Endodermal cell (in vitro differentiated cells): ENCODE data around the gene VPS50. TPM values are rescaled to one million over a fixed set of nuclear protein-coding genes. Genes with fewer than 3 reads are reported as not detected.
"Not testable (repeated sequence)": the region's sequence is repeated elsewhere in the genome, so short reads cannot be mapped to it uniquely, and the experiment has no call there.

Source experiments
- DNase-seq: peaks from one replicate; pipeline ENCODE4 v3.0.0-alpha.2; 2017
- H3K27ac ChIP-seq: 2 replicates; pipeline ENCODE4 v1.5.1; 2013; ENCODE audit warnings: mild to moderate bottlenecking, low read depth, low read length, moderate library complexity
- H3K27me3 ChIP-seq: 2 replicates; pipeline ENCODE4 v1.6.1; 2013; ENCODE audit warnings: mild to moderate bottlenecking, low read length, moderate library complexity; ENCODE audit not compliant: insufficient read depth, control insufficient read depth, poor library complexity, severe bottlenecking
- H3K36me3 ChIP-seq: 2 replicates; pipeline ENCODE4 v1.7.0; 2013; ENCODE audit warnings: mild to moderate bottlenecking, low read length, moderate library complexity; ENCODE audit not compliant: control insufficient read depth, insufficient read depth
- H3K4me1 ChIP-seq: one replicate; pipeline ENCODE4 v1.7.0; 2013; ENCODE audit warnings: low read length; ENCODE audit not compliant: control insufficient read depth, insufficient read depth
- H3K4me3 ChIP-seq: 2 replicates; pipeline ENCODE4 v1.5.1; 2013; ENCODE audit warnings: mild to moderate bottlenecking, low read length, moderate library complexity
- H3K9ac ChIP-seq: 2 replicates; pipeline ENCODE4 v1.6.1; 2013; ENCODE audit warnings: mild to moderate bottlenecking, low read length, moderate library complexity; ENCODE audit not compliant: poor library complexity, severe bottlenecking; ENCODE audit errors: extremely low read depth
- H3K9me3 ChIP-seq: 2 replicates; pipeline ENCODE4 v1.6.1; 2013; ENCODE audit warnings: mild to moderate bottlenecking, low read length, moderate library complexity; ENCODE audit not compliant: control insufficient read depth
- H3K27ac Mint-ChIP-seq: 2 replicates; pipeline ENCODE4 v1.8.0; 2020; ENCODE audit warnings: mixed read lengths
- H3K27me3 Mint-ChIP-seq: 2 replicates; pipeline ENCODE4 v1.8.0; 2021; ENCODE audit warnings: mild to moderate bottlenecking, mixed read lengths; ENCODE audit not compliant: insufficient read depth
- H3K36me3 Mint-ChIP-seq: 2 replicates; pipeline ENCODE4 v1.8.0; 2020; ENCODE audit warnings: low read depth, mixed read lengths
- H3K4me1 Mint-ChIP-seq: 2 replicates; pipeline ENCODE4 v1.8.0; 2020; ENCODE audit warnings: mixed read lengths
- H3K4me3 Mint-ChIP-seq: 2 replicates; pipeline ENCODE4 v1.8.0; 2020; ENCODE audit warnings: mild to moderate bottlenecking, moderate library complexity, mixed read lengths
- H3K9me3 Mint-ChIP-seq: 2 replicates; pipeline ENCODE4 v1.8.0; 2020; ENCODE audit warnings: mild to moderate bottlenecking, mixed read lengths
- whole genome bisulfite sequencing, 2 experiments: methylation state at CpG; one replicate each; pipeline versions ENCODE4 v1.1.5 to v1.1.7; 2013; ENCODE audit warnings: missing lambda C conversion rate in 2 of 2, mixed read lengths in 1 of 2; ENCODE audit not compliant: insufficient coverage in 1 of 2, insufficient read length in 1 of 2; 5-methylcytosine and 5-hydroxymethylcytosine counted together
- total RNA-seq, 2 donors: library from RNA; stranded (reverse); fragmentation: NEBNext Ultra II Directional in 1 of 2; extraction: Animal tissue kit (Norgen Biotek cat#: 25700) in 1 of 2; gene quantifications; 2 replicates in 1 of 2; 3 replicates in 1 of 2; pipeline ENCODE4 v1.2.1, GENCODE V29; 2021
- TF ChIP-seq, protein P1 (sequence below): fragments of 200-600 bp; sonication (generic); conservative IDR thresholded peaks from 2 replicates; pipeline ENCODE4 v1.5.0; 2021; ENCODE audit warnings: antibody characterized with exemption, mild to moderate bottlenecking

Gene VPS50
- total RNA-seq, 2 donors from 2014 or later, result 13.3 to 14.9 TPM

DNA sequence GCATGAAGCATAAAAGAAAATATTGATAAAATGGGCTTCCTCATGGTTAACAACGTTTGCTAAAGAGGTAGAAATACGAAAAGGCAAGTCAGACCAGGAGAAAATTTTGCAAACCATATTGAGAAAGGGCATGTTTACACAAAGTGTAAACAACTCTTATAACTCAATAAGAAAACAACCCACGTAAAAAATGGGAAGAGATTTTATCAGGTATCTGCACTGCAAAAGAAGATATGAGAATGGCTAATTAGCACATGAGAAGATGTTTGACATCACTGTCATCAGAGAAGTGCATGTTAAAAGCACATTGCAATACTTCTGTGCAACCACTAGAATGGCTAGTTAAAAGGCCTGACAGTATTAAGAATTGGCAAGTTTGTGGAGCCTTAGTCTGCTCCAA, 99.5 kb downstream of the VPS50 start:
- Histone ChIP-seq H3K27ac (no peak overlapping the region), H3K9me3 (no peaks in the 10 kb centered on the region), H3K4me1 (no peaks in the 10 kb centered on the region), H3K36me3 (no peaks in the 10 kb centered on the region), H3K9ac (no peak overlapping the region), H3K4me3 (no peak overlapping the region), H3K27me3 (no peaks in the 10 kb centered on the region)
- 80 to 91% methylated on average over 2 to 3 of the region's 3 CpGs for WGBS, 2 experiments
- TF ChIP-seq, protein P1, sequence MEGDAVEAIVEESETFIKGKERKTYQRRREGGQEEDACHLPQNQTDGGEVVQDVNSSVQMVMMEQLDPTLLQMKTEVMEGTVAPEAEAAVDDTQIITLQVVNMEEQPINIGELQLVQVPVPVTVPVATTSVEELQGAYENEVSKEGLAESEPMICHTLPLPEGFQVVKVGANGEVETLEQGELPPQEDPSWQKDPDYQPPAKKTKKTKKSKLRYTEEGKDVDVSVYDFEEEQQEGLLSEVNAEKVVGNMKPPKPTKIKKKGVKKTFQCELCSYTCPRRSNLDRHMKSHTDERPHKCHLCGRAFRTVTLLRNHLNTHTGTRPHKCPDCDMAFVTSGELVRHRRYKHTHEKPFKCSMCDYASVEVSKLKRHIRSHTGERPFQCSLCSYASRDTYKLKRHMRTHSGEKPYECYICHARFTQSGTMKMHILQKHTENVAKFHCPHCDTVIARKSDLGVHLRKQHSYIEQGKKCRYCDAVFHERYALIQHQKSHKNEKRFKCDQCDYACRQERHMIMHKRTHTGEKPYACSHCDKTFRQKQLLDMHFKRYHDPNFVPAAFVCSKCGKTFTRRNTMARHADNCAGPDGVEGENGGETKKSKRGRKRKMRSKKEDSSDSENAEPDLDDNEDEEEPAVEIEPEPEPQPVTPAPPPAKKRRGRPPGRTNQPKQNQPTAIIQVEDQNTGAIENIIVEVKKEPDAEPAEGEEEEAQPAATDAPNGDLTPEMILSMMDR, result no peak
- Mint-ChIP-seq H3K27me3 (no peaks in the 10 kb centered on the region), H3K36me3 (no peaks in the 10 kb centered on the region), H3K4me3 (no peak overlapping the region), H3K27ac (no peak overlapping the region), H3K4me1 (peaks cover 6% of the 10 kb centered on the region), H3K9me3 (no peaks in the 10 kb centered on the region)
- DNase-seq, result no peak

DNA sequence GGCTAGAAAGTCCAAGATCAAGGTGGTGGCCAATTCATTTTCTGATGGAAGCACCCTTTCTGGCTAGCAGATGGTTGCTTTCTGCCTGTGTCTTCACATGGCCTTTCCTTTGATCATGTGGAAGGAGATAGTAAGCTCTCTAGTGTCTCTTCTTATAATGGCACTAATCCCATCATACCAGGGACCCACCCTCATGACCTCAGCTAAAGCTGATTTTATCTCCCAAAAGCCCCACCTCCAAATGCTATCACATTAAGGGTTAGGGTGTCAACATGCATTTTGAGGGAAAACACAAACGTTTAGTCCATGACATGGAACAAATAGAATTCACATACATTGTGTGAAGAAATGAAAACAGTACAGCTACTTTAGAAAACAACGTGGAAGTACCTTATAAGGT, 100.0 kb downstream of the VPS50 start:
- TF ChIP-seq, protein P1, result no peak
- WGBS, 2 experiments, result 95 to 100% methylated on average over 1 of the region's 2 CpGs
- no peak overlapping the region for H3K4me3 Mint-ChIP-seq
- Histone ChIP-seq H3K27ac (no peak overlapping the region), H3K4me1 (no peaks in the 10 kb centered on the region), H3K4me3 (no peak overlapping the region), H3K27me3 (no peaks in the 10 kb centered on the region), H3K9me3 (no peaks in the 10 kb centered on the region), H3K36me3 (no peaks in the 10 kb centered on the region), H3K9ac (no peak overlapping the region)
- no peaks in the 10 kb centered on the region for H3K9me3 Mint-ChIP-seq
- H3K4me1 Mint-ChIP-seq, result peaks cover 6% of the 10 kb centered on the region
- no peaks in the 10 kb centered on the region for H3K36me3 Mint-ChIP-seq
- no peaks in the 10 kb centered on the region for H3K27me3 Mint-ChIP-seq
- H3K27ac Mint-ChIP-seq, result no peak overlapping the region
- DNase-seq, result no peak

DNA sequence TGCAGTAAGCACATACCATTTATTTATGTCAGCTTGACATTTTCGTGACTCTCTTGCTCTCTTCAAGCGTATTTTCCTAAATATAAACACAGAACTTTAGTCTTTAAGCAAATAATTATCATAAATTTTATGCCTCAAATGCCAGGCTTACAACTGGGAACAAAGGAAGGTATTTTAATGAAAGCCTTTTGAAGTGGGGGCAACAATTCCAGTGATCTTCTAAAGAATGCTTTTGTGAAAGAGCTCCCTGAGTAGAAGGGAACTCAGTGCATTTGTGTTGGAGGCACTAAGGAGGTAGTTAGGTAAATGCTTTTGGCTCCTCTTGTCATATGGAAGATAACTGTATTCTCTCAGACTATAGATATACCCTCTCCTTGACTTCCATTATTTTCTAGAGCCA, 104.9 kb downstream of the VPS50 start:
- H3K36me3 ChIP-seq, result peaks cover 17% of the 10 kb centered on the region
- no peaks in the 10 kb centered on the region for H3K27me3 ChIP-seq
- H3K27ac ChIP-seq, result no peak overlapping the region
- peaks cover 2% of the 10 kb centered on the region for H3K27me3 Mint-ChIP-seq
- peaks cover 18% of the 10 kb centered on the region for H3K36me3 Mint-ChIP-seq
- H3K9me3 ChIP-seq, result peaks cover 16% of the 10 kb centered on the region
- no peak overlapping the region for H3K4me3 Mint-ChIP-seq
- TF ChIP-seq, protein P1, result no peak
- no peaks in the 10 kb centered on the region for H3K4me1 ChIP-seq
- no peak for DNase-seq
- WGBS, 2 experiments, result 88% methylated on average over 2 of the region's 2 CpGs; no CpG with 5 or more reads in 1 of the 2 experiments
- no peak overlapping the region for H3K4me3 ChIP-seq
- H3K9me3 Mint-ChIP-seq, result peaks cover 10% of the 10 kb centered on the region
- H3K4me1 Mint-ChIP-seq, result no peaks in the 10 kb centered on the region
- H3K27ac Mint-ChIP-seq, result no peak overlapping the region
- H3K9ac ChIP-seq, result no peak overlapping the region

DNA sequence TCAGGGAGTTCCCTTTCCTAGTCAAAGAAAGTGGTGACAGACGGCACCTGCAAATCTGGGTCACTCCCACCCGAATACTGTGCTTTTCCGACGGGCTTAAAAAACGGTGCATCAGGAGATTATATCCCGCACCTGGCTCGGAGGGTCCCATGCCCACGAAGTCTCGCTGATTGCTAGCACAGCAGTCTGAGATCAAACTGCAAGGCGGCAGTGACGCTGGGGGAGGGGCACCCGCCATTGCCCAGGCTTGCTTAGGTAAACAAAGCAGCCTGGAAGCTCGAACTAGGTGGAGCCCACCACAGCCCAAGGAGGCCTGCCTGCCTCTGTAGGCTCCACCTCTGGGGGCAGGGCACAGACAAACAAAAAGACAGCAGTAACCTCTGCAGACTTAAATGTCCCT, 110.0 kb downstream of the VPS50 start:
- Histone ChIP-seq H3K9me3 (peaks cover 16% of the 10 kb centered on the region), H3K36me3 (peaks cover 17% of the 10 kb centered on the region)
- H3K4me3 Mint-ChIP-seq, H3K27ac Mint-ChIP-seq, H3K4me3 ChIP-seq, H3K4me1 ChIP-seq, H3K27me3 ChIP-seq, H3K4me1 Mint-ChIP-seq, H3K27ac ChIP-seq, H3K27me3 Mint-ChIP-seq, H3K9ac ChIP-seq, DNase-seq: not testable (repeated sequence)
- peaks cover 30% of the 10 kb centered on the region for H3K36me3 Mint-ChIP-seq
- 91 to 100% methylated on average over 1 to 13 of the region's 13 CpGs for WGBS, 2 experiments
- peaks cover 24% of the 10 kb centered on the region for H3K9me3 Mint-ChIP-seq
